Calu3 (cell line): Measurements from ENCODE around the gene PLA2G2A. TPM values are rescaled to one million over a fixed set of nuclear protein-coding genes. Genes with fewer than 3 reads are reported as not detected.

ENCODE experiments used
- BruUV-seq: library from RNA; stranded (reverse); fragments of 400-500 nt; replicated peaks from 2 replicates; lab custom pipeline; 2021; lab: Mats Ljungman, UMichigan
- CTCF ChIA-PET: fragments of 300-600 bp; sonication (Branson Sonifier 250); formaldehyde crosslinking; loops from one replicate; lab custom pipeline; 2022; ENCODE audit warnings: antibody characterized with exemption; lab: Charles Lee
- DNase-seq: peaks from one replicate; pipeline ENCODE4 v3.0.0; 2022
- H3K27ac Mint-ChIP-seq: one replicate; pipeline ENCODE4 v1.8.0; 2022; ENCODE audit warnings: mixed read lengths; ENCODE audit not compliant: unreplicated experiment
- H3K27me3 Mint-ChIP-seq: one replicate; pipeline ENCODE4 v1.8.0; 2022; ENCODE audit warnings: mixed read lengths; ENCODE audit not compliant: unreplicated experiment
- H3K36me3 Mint-ChIP-seq: one replicate; pipeline ENCODE4 v1.8.0; 2022; ENCODE audit warnings: mild to moderate bottlenecking, moderate library complexity, mixed read lengths; ENCODE audit not compliant: insufficient read depth, unreplicated experiment
- H3K4me1 Mint-ChIP-seq: one replicate; pipeline ENCODE4 v1.8.0; 2022; ENCODE audit warnings: mild to moderate bottlenecking, low read depth, mixed read lengths; ENCODE audit not compliant: unreplicated experiment
- H3K4me3 Mint-ChIP-seq: one replicate; pipeline ENCODE4 v1.8.0; 2022; ENCODE audit warnings: mild to moderate bottlenecking, low read depth, moderate library complexity, mixed read lengths; ENCODE audit not compliant: unreplicated experiment
- H3K9me3 Mint-ChIP-seq: one replicate; pipeline ENCODE4 v1.8.0; 2022; ENCODE audit warnings: low read depth, mixed read lengths; ENCODE audit not compliant: unreplicated experiment
- intact Hi-C: fragments of 100-400 bp; cut with micrococcal nuclease; formaldehyde crosslinking; loops from one replicate; pipeline ENCODE4 v1.10.0; 2022; ENCODE audit not compliant: unreplicated experiment
- total RNA-seq: library from RNA; stranded (reverse); gene quantifications from 2 replicates; pipeline ENCODE4 v1.2.3, GENCODE V29; 2022
- TF ChIP-seq, protein P1 (sequence below): fragments of 200-600 bp; IDR thresholded peaks from one replicate; pipeline ENCODE4 v1.8.0; 2022; ENCODE audit warnings: antibody characterized with exemption; ENCODE audit not compliant: unreplicated experiment

The PLA2G2A gene
- total RNA-seq, 1 experiment from 2014 or later, result not detected

DNA sequence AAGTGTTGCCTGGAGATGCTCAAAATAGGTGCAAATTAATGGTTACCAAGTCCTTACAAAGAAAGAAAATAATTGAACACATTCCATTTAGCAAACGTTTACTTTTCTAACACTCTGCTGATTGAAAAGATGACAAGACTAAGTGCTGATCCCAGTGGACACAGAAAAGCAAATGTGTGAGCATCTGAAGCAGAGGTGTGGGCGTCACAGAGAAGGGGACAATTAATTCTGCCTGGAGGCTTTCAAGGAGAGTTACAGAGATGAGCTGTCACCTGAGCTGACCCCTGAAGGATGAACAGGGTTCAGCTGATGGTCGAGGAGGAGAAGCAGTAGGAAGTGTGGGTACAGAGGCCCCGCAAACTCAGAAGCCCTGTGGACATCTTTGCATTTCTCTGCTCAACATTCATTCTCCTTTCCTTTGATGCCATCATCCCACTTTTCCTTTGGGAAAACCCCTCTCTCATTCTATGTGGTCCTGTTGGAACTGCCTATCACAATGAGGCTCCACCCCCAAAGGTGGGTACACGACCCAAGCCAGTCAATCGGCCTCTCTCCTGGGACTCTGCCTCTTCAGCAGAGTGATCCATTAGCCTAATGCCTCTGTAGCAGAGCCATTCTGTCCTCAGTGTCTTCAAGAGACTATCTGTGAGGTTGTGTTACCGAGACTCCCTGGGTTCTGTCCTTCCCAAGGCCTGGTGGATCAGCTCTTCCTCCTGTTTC lies 38.8 kb downstream of the PLA2G2A start:
- DNase-seq, result no peak
- Mint-ChIP-seq H3K9me3 (peaks cover 6% of the 10 kb centered on the region), H3K27me3 (no peaks in the 10 kb centered on the region), H3K4me1 (no peaks in the 10 kb centered on the region), H3K36me3 (no peaks in the 10 kb centered on the region), H3K27ac (no peak overlapping the region), H3K4me3 (no peak overlapping the region)
- no TSS peak for BruUV-seq
- TF ChIP-seq, protein P1, sequence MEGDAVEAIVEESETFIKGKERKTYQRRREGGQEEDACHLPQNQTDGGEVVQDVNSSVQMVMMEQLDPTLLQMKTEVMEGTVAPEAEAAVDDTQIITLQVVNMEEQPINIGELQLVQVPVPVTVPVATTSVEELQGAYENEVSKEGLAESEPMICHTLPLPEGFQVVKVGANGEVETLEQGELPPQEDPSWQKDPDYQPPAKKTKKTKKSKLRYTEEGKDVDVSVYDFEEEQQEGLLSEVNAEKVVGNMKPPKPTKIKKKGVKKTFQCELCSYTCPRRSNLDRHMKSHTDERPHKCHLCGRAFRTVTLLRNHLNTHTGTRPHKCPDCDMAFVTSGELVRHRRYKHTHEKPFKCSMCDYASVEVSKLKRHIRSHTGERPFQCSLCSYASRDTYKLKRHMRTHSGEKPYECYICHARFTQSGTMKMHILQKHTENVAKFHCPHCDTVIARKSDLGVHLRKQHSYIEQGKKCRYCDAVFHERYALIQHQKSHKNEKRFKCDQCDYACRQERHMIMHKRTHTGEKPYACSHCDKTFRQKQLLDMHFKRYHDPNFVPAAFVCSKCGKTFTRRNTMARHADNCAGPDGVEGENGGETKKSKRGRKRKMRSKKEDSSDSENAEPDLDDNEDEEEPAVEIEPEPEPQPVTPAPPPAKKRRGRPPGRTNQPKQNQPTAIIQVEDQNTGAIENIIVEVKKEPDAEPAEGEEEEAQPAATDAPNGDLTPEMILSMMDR, result no peak
- intact Hi-C loops, result no loop called here
- CTCF ChIA-PET, result no interaction called here

GRCh38 chr1:19938472-19938871 lies 40.9 kb downstream of the PLA2G2A start:
- intact Hi-C loops, result no loop called here
- Mint-ChIP-seq H3K27ac (no peak overlapping the region), H3K27me3 (no peaks in the 10 kb centered on the region), H3K4me1 (no peaks in the 10 kb centered on the region), H3K4me3 (no peak overlapping the region), H3K9me3 (peaks cover 4% of the 10 kb centered on the region), H3K36me3 (no peaks in the 10 kb centered on the region)
- CTCF ChIA-PET, result no interaction called here
- TF ChIP-seq, protein P1, result no peak
- no TSS peak for BruUV-seq
- DNase-seq, result no peak

DNA sequence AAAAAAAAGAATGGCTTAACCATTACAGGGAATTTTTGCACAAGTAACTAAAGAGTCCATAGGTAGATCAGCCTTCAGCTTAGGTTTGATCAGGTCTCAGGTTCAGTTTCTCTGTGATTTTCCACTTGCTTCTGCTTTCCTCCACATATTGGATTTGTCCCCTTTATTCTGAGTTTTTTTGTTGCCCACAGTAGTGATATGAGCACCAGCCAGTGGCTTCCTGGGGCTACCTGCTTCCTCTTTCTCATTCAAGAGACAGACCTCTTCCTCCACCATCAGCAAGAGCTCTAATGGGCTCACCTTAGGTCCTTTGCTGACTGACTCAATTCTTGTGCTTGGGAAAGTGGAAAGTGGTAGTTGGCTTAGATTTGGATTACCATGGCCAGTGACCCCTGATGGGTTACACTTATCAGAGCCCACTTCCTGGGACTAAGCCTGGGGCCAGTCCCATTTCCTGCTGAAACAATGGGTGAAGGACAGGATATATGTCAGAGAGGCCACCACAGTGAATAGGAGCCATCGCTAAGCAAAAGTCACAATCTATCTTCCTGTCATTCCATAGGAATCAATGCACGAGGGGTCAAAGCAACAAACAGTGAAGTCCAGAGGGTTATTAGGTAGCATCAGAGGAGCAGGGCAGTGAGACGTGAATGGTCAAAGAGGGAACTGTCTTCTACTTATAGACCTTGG lies 43.2 kb downstream of the PLA2G2A start:
- H3K27me3 Mint-ChIP-seq, result no peaks in the 10 kb centered on the region
- TF ChIP-seq, protein P1, result no peak
- BruUV-seq, result no TSS peak
- H3K4me1 Mint-ChIP-seq, result no peaks in the 10 kb centered on the region
- CTCF ChIA-PET, result interaction anchor here (0.5 kb wide), 1 partner anchor 255 kb away, joined by 3 read pairs; no protein-coding TSS in a partner anchor
- no peaks in the 10 kb centered on the region for H3K36me3 Mint-ChIP-seq
- DNase-seq, result no peak
- intact Hi-C loops, result no loop called here
- peaks cover 8% of the 10 kb centered on the region for H3K9me3 Mint-ChIP-seq
- H3K27ac Mint-ChIP-seq, result no peak overlapping the region
- no peak overlapping the region for H3K4me3 Mint-ChIP-seq

- peaks cover 8% of the 10 kb centered on the region for H3K9me3 Mint-ChIP-seq
- CTCF ChIA-PET, result no interaction called here
These were observed 45.1 kb downstream of the PLA2G2A start for GRCh38 chr1:19934336-19934735.

More at GRCh38 chr1:19934336-19934735, 45.1 kb downstream of the PLA2G2A start:
- no peaks in the 10 kb centered on the region for H3K4me1 Mint-ChIP-seq
- no peak overlapping the region for H3K27ac Mint-ChIP-seq
- no peaks in the 10 kb centered on the region for H3K36me3 Mint-ChIP-seq
- BruUV-seq, result no TSS peak
- H3K27me3 Mint-ChIP-seq, result no peaks in the 10 kb centered on the region
- no peak overlapping the region for H3K4me3 Mint-ChIP-seq
- no peak for DNase-seq
- intact Hi-C loops, result no loop called here
- TF ChIP-seq, protein P1, result no peak
